GM21576 (cell line): ENCODE data around the gene SDR39U1.

Experiments
- ATAC-seq: cut with Tn5 transposase; IDR thresholded peaks from one replicate; pipeline ENCODE4 v1.9.1; 2021; ENCODE audit warnings: mild to moderate bottlenecking, moderate library complexity; ENCODE audit not compliant: unreplicated experiment

SDR39U1 gene

GRCh38 chr14:24443053-24443665 is 583 bp upstream of the SDR39U1 start:
- no peak for ATAC-seq

DNA sequence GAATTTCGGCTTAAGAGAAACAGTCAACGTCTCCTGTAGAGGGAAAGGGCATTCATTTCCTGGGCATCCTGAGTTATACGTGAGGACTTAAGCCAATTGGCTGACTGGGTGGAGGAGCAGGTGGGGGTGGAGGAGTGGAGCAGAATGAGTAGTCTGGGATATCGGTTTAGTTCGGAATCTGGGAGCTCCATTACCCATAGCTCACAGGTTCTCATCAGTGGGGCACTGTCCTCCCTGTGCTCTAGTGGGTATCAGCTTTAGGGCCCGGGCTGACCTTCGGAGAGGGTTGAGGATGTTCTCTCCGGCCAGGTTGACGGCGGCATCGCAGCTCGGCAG is 704 bp downstream of the SDR39U1 start:
- ATAC-seq: no peak

GRCh38 chr14:24441485-24441884 is 1.1 kb downstream of the SDR39U1 start:
- no peak for ATAC-seq

GRCh38 chr14:24440606-24441399 is 1.8 kb downstream of the SDR39U1 start:
- ATAC-seq: no peak

GRCh38 chr14:24439830-24440605 is 2.6 kb downstream of the SDR39U1 start:
- ATAC-seq: no peak

GRCh38 chr14:24439257-24439656 is 3.3 kb downstream of the SDR39U1 start:
- no peak for ATAC-seq

DNA sequence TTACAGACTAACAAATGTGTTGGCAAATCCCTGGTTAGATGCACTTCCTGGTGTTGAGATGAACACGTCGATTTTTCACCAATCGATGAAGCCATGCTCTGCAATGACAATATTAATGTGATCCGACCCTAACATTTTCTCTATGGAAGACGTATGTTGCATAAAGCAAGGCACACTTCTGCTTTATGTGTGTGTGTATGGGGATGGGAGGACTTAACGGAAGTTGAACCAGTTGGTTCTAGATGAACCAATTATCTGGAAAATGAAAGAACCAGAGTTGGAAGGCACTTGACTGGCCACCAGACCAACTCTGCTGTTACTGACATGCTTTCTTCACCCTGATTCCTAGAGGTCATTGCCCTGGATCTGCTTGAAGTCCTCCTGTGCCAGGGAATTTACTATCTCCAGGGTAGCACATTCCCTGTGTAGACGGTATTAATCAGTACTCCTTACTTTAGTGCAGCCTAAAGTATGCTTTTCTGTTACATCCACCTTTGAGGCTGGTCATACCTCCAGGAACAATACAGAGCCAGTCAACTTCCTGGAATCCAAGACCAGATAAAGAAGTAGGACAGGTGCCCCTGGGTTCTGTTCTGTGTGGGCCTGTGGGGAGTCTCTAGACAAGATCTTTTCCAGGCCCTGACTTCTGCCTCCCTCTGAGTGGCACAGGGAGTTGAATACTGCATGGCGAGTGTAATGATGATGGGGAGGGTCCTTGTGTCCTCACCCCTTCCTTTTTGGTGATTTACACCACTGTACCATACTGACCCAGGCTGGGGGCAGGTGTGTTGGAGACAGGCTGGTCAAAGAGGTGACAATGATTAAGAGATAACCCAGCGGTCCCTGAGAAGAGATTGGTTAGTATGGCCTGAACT is 4.1 kb downstream of the SDR39U1 start:
- ATAC-seq: no peak

DNA sequence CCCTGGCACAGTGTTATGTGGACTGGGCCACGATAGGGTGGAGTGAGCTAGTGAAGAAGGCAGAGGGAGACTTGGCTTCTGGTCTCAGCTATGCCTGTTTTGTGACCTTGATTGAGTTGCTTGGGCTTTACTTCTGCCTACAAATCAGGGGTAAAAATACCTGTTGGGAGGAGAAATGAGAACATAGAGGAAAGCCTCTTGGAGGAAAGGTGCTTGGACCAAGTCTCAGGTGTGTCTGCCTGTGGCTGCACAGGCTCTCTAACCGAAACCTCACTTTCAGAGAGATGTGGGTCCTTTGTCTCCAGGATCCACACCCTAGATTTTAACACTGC is 4.9 kb downstream of the SDR39U1 start:
- ATAC-seq: no peak

GRCh38 chr14:24437020-24437735 is 5.4 kb downstream of the SDR39U1 start:
- no peak for ATAC-seq

DNA sequence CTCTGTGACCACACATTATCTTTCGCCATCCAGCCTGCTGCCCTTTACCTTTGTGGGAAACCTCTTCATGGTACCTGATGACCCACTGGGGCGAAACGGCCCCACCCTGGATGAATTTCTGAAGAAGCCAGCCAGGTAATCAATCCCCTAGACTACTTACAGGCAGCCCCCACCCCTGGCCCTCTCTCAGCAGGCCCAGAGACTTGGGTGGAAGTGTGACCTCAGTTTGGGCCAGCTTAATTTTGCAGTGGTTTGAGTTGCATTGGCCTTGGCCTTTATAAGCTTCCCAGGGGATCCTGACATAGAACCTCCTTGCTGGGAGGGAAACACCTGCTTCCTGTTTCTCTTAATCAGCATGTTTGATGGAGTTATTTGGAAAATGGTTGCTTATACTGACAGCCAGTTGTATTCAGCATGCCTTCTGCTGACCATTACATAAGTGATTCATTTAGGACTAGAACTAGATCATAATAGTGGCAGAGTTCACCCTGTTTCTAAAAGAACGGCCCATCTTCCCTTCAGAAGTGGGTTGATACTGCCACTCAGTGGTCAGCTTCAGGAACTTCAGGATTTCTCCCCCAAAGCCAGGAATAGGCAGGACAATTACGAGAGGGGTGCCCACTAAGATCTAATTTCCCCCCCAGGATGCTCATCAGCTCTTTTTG is 6.1 kb downstream of the SDR39U1 start:
- no peak for ATAC-seq

- ATAC-seq: no peak
These were observed 6.6 kb downstream of the SDR39U1 start for GRCh38 chr14:24435998-24436354.

DNA sequence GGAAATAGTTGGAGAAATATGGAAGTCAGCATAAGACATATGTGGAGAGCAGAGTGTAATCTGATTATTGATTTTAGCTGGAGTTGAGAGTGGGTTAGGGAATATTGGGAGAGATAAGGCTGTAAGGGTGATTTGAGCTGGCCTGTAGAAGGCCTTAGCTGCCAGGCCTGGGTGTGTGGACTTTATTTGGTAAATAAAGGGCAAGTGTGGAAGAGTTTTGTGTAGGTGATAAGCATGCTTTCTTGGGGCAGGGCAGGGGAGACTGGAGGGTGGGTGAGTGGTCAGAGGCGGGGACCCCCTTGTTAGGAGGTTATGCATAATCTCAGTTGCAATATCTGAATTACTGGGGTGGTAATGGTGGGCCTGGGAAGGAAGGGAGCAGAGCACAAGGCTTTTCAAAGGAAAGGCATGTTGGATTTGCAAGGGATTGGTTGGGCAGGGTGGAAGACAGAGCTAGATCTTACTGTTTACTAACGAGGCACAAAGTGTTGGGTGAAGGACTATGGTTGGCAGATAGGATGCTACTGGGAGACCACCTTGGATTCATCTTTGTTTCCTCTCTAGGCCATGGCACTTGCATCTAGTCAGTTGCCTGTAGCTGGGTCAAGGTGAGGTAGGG is 7.3 kb downstream of the SDR39U1 start:
- no peak for ATAC-seq

- no peak for ATAC-seq
These were observed 7.9 kb downstream of the SDR39U1 start for GRCh38 chr14:24434676-24435075.

DNA sequence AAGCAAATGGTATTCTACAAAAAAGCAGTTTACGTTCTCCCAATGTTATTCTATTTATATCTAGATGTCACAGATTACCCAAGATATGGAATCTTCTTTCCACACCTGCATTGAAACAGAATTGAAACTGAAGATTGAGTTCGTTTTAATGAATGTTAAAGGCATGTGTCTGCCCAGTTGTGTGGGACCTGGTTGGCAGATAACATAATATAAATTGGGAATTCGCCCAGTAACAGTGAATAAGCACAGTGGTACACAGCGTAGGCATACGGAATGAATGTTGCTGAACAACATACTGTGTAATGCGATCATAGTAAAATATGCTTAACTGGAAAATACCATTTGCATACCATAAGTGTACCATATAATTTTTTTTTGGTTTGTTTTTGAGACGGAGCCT is 8.5 kb downstream of the SDR39U1 start:
- no peak for ATAC-seq

DNA sequence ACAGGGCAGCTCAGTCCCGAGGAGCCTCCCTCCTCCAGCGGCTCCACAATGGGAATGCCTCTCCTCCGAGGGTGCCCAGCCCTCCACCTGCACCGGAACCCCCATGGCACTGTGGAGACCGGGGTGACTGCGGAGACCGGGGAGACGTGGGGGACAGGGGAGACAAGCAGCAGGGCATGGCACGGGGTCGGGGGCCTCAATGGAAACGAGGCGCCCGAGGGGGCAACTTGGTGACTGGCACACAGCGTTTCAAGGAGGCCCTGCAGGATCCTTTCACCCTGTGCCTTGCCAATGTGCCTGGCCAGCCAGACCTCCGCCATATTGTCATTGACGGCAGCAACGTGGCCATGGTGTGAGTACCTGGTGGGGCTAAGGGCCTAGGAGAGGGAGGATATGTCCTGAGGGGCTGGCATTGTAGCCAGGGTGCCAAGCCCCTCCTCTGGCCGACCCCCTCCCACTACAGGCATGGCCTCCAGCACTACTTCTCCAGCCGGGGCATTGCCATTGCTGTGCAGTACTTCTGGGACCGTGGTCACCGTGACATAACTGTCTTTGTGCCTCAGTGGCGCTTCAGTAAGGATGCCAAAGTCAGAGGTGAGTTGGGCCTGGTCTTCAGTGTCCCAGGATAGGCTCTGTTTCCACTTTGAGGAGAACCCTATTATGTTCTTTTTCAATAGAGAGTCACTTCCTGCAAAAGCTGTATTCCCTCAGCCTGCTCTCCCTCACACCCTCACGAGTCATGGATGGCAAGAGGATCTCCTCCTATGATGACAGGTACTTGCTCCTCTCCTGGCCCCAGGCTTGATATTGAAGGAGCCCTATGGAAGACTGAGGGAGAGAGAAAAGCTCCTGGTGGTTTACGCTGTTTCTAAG is 10.1 kb downstream of the SDR39U1 start:
- ATAC-seq: no peak

DNA sequence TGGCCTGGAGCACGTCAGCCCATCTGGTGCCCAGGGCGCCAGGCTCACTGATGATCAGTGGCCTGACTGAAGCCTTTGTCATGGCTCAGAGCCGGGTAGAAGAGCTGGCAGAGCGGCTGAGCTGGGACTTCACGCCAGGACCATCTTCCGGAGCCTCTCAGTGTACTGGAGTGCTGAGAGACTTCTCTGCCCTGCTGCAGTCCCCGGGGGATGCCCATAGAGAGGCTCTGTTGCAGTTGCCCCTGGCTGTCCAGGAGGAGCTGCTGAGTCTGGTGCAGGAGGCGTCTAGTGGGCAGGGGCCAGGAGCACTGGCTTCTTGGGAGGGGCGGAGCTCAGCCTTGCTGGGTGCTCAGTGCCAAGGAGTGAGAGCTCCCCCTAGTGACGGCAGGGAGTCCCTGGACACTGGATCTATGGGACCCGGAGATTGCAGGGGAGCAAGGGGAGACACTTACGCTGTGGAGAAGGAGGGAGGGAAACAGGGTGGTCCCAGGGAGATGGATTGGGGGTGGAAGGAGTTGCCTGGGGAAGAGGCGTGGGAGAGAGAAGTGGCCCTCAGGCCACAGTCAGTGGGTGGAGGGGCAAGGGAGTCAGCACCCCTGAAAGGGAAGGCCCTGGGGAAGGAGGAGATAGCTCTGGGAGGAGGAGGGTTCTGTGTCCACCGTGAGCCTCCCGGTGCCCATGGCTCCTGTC is 10.9 kb downstream of the SDR39U1 start:
- peak; percentile 51 for ATAC-seq

DNA sequence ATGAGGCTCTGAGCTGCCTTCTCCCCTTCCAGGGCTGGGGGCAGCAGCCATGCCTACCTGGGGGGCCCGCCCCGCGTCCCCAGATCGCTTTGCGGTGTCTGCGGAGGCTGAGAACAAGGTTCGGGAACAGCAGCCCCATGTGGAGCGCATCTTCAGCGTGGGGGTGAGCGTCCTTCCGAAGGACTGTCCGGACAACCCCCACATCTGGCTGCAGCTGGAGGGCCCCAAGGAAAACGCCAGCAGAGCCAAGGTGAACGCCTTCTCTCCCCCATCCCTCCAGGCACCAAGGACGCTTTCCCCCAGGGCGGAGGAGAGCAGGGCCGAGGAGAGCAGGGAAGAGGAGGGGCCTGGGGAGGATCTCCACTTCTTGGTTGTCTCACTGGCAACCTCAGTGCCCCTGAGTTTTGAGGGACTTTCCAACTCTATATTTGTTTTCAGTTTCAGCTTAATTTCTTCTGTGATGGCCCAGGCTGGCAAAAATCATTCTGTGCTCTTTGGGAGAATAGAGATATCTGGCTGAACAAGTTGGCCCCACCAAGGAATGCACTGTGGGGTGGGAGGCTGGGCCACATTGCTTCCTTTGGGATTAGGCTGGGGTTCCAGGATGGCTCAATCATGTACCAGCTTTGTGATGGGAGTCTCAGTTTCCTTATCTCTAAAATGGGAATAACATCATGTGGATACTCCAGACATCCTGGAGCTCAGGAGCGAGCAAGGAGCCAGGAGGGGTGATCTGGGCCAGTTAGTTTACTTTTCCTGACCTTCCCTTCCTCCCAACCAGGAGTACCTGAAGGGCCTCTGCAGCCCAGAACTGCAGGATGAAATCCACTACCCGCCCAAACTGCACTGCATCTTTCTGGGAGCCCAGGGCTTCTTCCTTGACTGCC is 11.7 kb downstream of the SDR39U1 start:
- ATAC-seq: peak; percentile 16
